LNCaP clone FGC (cell line): ENCODE results near the gene ZNF239.

ENCODE experiments used
- DNase-seq: peaks from one replicate; pipeline ENCODE4 v3.0.0-alpha.2; 2011; ENCODE audit warnings: low read depth
- H3K4me3 ChIP-seq: 2 replicates; pipeline ENCODE4 v1.5.1; 2011; ENCODE audit warnings: mild to moderate bottlenecking, low read depth, low read length, control low read depth
- TF ChIP-seq, protein P1 (sequence below): IDR thresholded peaks from 2 replicates; pipeline ENCODE4 v1.5.1; 2012; ENCODE audit warnings: mild to moderate bottlenecking; ENCODE audit not compliant: control insufficient read depth, insufficient read depth; ENCODE audit errors: extremely low read depth

Gene ZNF239

DNA sequence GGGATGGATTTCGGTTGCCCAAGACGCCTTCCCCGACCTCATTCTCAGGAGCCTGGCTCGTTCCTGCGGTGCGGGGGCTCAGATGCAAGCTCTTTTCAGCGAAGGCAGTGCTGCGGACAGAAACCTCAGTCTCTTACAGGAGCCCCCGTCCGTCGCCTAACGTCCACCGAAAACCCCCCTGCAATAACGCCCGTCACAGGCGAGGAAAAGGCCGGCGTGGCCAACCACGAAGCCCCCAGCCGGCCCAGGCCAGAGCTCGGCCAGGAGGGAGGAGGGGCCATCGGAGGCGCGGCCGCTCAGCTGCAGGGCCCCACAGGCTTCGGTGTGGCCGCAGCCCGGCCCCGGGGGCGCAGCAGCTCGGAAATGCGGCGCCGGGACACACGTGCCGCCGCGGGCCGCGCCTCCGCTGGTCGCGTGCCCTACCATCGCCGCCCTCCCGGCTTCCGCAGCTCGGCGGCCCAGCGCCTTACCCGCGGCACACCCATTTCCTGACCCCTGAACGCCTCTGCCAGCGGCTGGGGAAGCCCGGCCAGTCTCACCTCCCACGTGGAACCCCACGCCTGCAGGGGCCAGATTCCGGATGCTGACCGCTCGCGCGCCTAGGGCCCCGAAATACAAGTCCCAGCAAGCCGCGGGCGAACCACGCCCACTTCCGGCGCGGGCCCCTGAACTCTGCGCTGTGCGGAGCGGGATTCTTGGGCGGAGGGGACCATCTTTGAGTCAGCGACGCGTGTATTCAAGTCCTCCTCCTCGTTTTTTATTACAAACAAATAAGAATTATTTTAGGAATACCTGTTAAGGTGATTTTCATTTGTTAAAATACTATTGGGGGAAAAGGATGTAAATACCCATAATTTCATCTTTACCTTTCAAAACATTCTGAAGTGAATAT is at the start of gene ZNF239:
TSS of gene ZNF239 (minus strand) at position 616 of the 892 bp plus-strand sequence. CDS start 16,537 bp downstream, outside the sequence.
- peak; percentile 54 for DNase-seq
- peak within 1 kb of the TSS; percentile 77 for H3K4me3 ChIP-seq
- TF ChIP-seq, protein P1, sequence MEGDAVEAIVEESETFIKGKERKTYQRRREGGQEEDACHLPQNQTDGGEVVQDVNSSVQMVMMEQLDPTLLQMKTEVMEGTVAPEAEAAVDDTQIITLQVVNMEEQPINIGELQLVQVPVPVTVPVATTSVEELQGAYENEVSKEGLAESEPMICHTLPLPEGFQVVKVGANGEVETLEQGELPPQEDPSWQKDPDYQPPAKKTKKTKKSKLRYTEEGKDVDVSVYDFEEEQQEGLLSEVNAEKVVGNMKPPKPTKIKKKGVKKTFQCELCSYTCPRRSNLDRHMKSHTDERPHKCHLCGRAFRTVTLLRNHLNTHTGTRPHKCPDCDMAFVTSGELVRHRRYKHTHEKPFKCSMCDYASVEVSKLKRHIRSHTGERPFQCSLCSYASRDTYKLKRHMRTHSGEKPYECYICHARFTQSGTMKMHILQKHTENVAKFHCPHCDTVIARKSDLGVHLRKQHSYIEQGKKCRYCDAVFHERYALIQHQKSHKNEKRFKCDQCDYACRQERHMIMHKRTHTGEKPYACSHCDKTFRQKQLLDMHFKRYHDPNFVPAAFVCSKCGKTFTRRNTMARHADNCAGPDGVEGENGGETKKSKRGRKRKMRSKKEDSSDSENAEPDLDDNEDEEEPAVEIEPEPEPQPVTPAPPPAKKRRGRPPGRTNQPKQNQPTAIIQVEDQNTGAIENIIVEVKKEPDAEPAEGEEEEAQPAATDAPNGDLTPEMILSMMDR: no peak

DNA sequence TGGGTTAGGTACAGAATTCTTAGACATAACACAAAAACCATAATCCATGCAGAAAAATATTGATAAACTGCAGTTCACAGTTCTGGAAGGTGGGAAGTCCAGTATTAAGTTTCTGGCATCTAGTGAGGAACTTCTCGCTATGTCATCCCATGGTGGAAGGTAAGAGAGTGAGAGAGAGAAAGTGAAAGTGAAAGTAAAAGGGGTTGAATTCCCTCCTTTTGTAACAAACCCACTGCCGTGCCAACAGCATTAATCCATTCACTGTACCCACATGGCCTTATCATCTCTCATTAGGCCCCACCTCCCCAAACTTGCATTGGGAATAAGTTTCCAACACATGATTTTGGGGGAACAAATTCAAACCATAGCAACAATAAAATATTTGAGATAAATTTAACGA is 48.9 kb upstream of the ZNF239 start:
- DNase-seq: no peak
- TF ChIP-seq, protein P1: no peak
- H3K4me3 ChIP-seq: no peak overlapping the region

DNA sequence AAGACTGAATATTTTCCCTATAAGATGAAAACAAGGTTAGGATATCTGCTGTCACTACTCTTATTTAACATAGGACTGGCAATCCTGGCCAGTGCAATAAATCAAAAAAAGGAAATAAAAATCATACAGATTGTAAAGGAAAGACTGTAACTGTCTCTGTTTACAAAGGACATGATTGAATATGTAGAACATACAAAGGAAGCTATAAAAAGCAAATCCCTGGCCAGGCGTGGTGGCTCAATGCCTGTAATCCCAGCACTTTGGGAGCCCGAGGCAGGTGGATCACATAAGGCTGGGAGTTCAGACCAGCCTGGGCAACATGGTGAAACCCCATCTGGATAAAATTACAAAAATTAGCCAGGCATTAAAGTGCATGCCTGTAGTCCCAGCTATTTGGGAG is 47.6 kb upstream of the ZNF239 start:
- no peak overlapping the region for H3K4me3 ChIP-seq
- DNase-seq: no peak
- TF ChIP-seq, protein P1: no peak

DNA sequence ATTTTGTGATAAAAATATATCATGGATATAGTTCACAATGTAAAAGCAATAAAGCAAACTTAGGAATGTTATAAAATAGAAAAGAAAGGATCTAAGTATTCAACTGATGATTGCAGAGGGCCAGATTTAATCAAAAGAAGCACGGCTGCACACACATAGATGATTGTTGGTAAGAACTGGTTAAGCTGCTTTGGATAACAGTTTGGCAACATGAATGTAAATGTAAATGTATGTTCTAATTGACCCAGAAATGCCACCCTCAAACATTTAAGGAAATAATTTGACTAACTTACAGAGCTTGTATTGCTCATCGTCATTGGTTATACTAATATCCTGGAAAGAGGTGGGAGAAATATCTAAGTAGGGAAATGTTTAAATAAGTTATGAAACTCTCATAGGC is 45.0 kb upstream of the ZNF239 start:
- H3K4me3 ChIP-seq: no peak overlapping the region
- DNase-seq: no peak
- TF ChIP-seq, protein P1: no peak

DNA sequence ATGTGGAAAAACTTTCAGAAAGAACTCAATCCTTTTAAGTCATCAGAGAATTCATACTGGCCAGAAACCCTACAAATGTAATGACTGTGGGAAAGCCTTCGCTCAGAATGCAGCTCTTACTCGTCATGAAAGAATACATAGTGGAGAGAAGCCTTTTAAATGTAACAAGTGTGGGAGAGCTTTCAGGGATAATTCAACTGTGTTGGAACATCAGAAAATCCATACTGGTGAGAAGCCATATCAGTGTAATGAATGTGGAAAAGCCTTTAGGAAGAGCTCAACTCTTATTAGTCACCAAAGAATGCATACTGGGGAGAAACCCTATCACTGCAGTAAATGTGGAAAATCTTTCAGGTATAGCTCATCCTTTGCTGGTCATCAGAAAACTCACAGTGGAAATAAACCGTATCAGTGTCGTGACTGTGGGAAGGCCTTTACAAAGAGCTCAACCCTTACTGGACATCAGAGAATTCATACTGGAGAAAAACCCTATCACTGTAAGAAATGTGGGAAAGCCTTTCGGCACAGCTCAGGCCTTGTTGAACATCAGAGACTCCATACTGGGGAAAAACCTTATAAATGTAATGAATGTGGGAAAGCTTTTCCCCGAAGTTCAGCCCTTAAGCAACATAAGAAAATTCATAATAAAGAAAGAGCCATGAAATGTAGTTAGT is 42.4 kb upstream of the ZNF239 start:
- no peak overlapping the region for H3K4me3 ChIP-seq
- no peak for DNase-seq
- TF ChIP-seq, protein P1: no peak

DNA sequence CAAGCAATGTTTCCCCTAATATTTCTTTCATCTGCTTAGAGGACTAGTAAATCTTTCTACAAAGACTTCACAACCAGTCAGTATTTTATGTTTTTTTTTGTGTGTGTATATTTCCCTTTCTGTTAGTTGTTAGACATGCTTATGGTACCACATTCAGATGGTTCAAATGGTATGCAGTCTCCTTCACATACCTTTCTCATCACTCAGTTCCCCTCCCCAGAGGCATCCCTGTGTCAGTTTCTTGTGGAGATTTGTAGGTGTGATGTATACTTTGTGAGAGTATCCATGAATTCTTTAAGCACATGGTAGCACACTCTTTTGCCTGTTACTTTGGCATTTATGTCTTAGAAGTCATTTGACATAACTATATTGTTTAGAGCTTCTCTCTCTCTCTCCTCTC is 36.2 kb upstream of the ZNF239 start:
- TF ChIP-seq, protein P1: no peak
- no peak for DNase-seq
- H3K4me3 ChIP-seq: no peak overlapping the region
